Prostate gland (tissue), 1 donor: Measurements from ENCODE around the gene MAP1LC3B2.

Experiments used
- POLR2A ChIP-seq: fragments of 450-650 bp; IDR thresholded peaks from one replicate; pipeline ENCODE4 v1.6.1; 2016; ENCODE audit warnings: antibody characterized with exemption, mild to moderate bottlenecking
- POLR2AphosphoS5 ChIP-seq: sonication (generic); formaldehyde crosslinking; IDR thresholded peaks from one replicate; pipeline ENCODE4 v1.6.1; 2017; ENCODE audit warnings: antibody characterized with exemption

GRCh38 chr12:116562090-116562489 lies 2.9 kb downstream of the MAP1LC3B2 start:
- TF ChIP-seq POLR2AphosphoS5 = no peak
- TF ChIP-seq POLR2A = no peak
